Activated CD8-positive, alpha-beta T cell treated with anti-CD3 and anti-CD28 coated beads, Interleukin-2, amount 10 ng/mL, durations not matched to agents 7 days and 5 days (primary cell): ENCODE measurements around the gene COL26A1. TPM values are rescaled to one million over a fixed set of nuclear protein-coding genes. Genes with fewer than 3 reads are reported as not detected.
A peak's percentile ranks its signal among the peaks of the same experiment; 100 is the strongest.

Source experiments
- ATAC-seq: fragments of 150-1000 bp; cut with Tn5 transposase; one replicate; pipeline ENCODE4 v1.10.0; 2021; ENCODE audit warnings: moderate library complexity
- CTCF ChIA-PET: fragments of 350-600 bp; sonication (Branson Sonifier 250); formaldehyde crosslinking; loops from one replicate; lab custom pipeline; 2021; ENCODE audit warnings: antibody characterized with exemption; lab: Charles Lee
- POLR2A ChIA-PET: fragments of 350-600 bp; sonication (Branson Sonifier 250); formaldehyde crosslinking; loops from one replicate; lab custom pipeline; 2021; ENCODE audit warnings: antibody characterized with exemption; lab: Charles Lee
- DNase-seq: peaks from one replicate; pipeline ENCODE4 v3.0.0-alpha.2; 2020
- H3K27ac Mint-ChIP-seq: one replicate; pipeline ENCODE4 v1.8.0; 2021; ENCODE audit warnings: mild to moderate bottlenecking, mixed read lengths
- H3K27me3 Mint-ChIP-seq: one replicate; pipeline ENCODE4 v1.8.0; 2021; ENCODE audit warnings: low read depth, mixed read lengths
- H3K36me3 Mint-ChIP-seq: one replicate; pipeline ENCODE4 v1.8.0; 2021; ENCODE audit warnings: low read depth, mixed read lengths
- H3K4me1 Mint-ChIP-seq: one replicate; pipeline ENCODE4 v1.8.0; 2021; ENCODE audit warnings: low read depth, mixed read lengths
- H3K4me3 Mint-ChIP-seq: one replicate; pipeline ENCODE4 v1.8.0; 2021; ENCODE audit warnings: mild to moderate bottlenecking, mixed read lengths
- H3K9me3 Mint-ChIP-seq: one replicate; pipeline ENCODE4 v1.8.0; 2022; ENCODE audit warnings: mixed read lengths; ENCODE audit not compliant: insufficient read depth
- total RNA-seq, 2 experiments: library from RNA; stranded (reverse); gene quantifications; one replicate each; pipeline ENCODE4 v1.2.3, GENCODE V29; 2021

Gene COL26A1
- total RNA-seq, 2 experiments from 2014 or later: not detected

DNA sequence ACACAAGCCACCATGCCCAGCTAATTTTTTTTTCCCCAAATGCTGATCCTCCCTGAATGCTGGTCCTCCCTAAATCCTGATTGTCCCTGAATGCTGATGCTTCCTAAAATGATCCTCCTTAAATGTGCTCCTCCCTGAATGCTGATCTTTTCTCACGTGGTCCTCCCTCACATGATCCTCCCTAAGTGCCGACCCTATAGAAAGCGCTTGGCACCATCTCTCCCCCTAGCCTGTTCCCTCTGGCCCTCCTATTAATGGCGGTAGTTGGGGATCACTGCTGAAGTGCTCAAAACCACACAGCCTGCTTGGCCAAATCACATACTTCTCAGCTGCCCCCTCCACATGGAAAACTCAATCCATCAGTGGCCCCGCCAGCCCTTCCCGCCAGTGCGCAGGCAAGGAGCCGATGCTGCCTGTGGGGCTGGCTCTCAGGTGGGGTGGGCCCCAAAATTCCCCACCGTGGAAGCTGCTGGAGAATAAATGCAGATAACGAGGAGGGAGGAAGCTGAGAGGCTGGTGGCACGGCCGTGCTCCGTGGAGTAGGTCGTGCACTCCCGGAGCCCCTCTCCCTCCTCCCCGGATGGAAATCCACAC lies 42.9 kb downstream of the COL26A1 start:
- POLR2A ChIA-PET: interaction anchor here (0.6 kb wide), 1 partner anchor 111 kb away, joined by 3 read pairs; no protein-coding TSS in a partner anchor
- DNase-seq: no peak
- no peaks in the 10 kb centered on the region for H3K4me1 Mint-ChIP-seq
- H3K36me3 Mint-ChIP-seq: peaks cover 2% of the 10 kb centered on the region
- no peak overlapping the region for H3K4me3 Mint-ChIP-seq
- ATAC-seq: no peak
- peaks cover 14% of the 10 kb centered on the region for H3K9me3 Mint-ChIP-seq
- CTCF ChIA-PET: no interaction called here
- H3K27ac Mint-ChIP-seq: no peak overlapping the region
- H3K27me3 Mint-ChIP-seq: peaks cover 12% of the 10 kb centered on the region

- DNase-seq (peak; percentile 50), ATAC-seq (peak; percentile 39)
- POLR2A ChIA-PET: no interaction called here
- Mint-ChIP-seq H3K27me3 (peaks cover 3% of the 10 kb centered on the region), H3K36me3 (peaks cover 2% of the 10 kb centered on the region), H3K4me3 (no peak overlapping the region), H3K4me1 (peaks cover 12% of the 10 kb centered on the region), H3K9me3 (peaks cover 14% of the 10 kb centered on the region), H3K27ac (peak overlapping the region; percentile 44)
- CTCF ChIA-PET: interaction anchor here (0.7 to 4.6 kb wide), 26 partner anchors 8 to 101 kb away, joined by 3 to 65 read pairs (median 5); partner anchors contain the start of gene COL26A1
Observed at GRCh38 chr7:101410743-101411507, 48.2 kb downstream of the COL26A1 start.

- Mint-ChIP-seq H3K27ac (peak overlapping the region; percentile 44), H3K9me3 (peaks cover 14% of the 10 kb centered on the region), H3K36me3 (peaks cover 2% of the 10 kb centered on the region), H3K4me3 (no peak overlapping the region), H3K4me1 (peaks cover 12% of the 10 kb centered on the region), H3K27me3 (peaks cover 3% of the 10 kb centered on the region)
- ATAC-seq (peak; percentile 45), DNase-seq (no peak)
- ChIA-PET CTCF (interaction anchor here (0.7 to 4.6 kb wide), 30 partner anchors 9 to 129 kb away, joined by 3 to 65 read pairs (median 4); partner anchors contain the start of gene COL26A1), POLR2A (interaction anchor here (0.8 kb wide), 1 partner anchor 61 kb away, joined by 3 read pairs; no protein-coding TSS in a partner anchor)
Observed at GRCh38 chr7:101411508-101411874, 48.8 kb downstream of the COL26A1 start.

- DNase-seq: no peak
- no peak overlapping the region for H3K27ac Mint-ChIP-seq
- ATAC-seq: no peak
- H3K27me3 Mint-ChIP-seq: peaks cover 5% of the 10 kb centered on the region
- H3K36me3 Mint-ChIP-seq: peaks cover 2% of the 10 kb centered on the region
- H3K9me3 Mint-ChIP-seq: peaks cover 14% of the 10 kb centered on the region
- no peak overlapping the region for H3K4me3 Mint-ChIP-seq
- ChIA-PET POLR2A (no interaction called here), CTCF (interaction anchor here (1.1 to 4.6 kb wide), 2 partner anchors 17 to 50 kb away, joined by 3 to 65 read pairs; partner anchors contain the start of gene COL26A1)
- H3K4me1 Mint-ChIP-seq: peaks cover 12% of the 10 kb centered on the region
Observed at GRCh38 chr7:101412976-101413375, 50.3 kb downstream of the COL26A1 start.

DNA sequence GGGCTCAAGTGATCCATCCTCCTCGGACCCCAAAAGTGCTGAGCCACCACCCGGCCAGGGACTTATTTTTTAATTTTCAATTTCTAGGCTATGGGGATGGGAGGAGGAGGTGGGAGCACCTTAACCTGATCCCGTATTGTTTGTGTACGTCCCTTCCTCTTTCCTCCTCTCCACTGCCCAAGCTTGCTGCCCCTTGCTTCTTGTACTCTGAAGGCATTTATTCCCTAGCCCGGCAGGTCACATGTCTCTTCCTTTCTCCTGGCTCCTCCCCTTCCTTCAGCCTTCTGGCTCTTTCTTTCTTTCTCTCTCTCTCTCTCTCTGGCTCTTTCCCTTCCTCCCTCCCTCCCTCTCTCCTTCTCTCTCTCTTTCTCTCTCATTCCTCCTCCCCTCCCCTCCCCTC lies 56.0 kb downstream of the COL26A1 start:
- H3K4me1 Mint-ChIP-seq: peaks cover 2% of the 10 kb centered on the region
- H3K27me3 Mint-ChIP-seq: peaks cover 10% of the 10 kb centered on the region
- H3K4me3 Mint-ChIP-seq: no peak overlapping the region
- no peaks in the 10 kb centered on the region for H3K36me3 Mint-ChIP-seq
- CTCF ChIA-PET: no interaction called here
- no peaks in the 10 kb centered on the region for H3K9me3 Mint-ChIP-seq
- POLR2A ChIA-PET: no interaction called here
- no peak for DNase-seq
- H3K27ac Mint-ChIP-seq: no peak overlapping the region
- ATAC-seq: no peak

DNA sequence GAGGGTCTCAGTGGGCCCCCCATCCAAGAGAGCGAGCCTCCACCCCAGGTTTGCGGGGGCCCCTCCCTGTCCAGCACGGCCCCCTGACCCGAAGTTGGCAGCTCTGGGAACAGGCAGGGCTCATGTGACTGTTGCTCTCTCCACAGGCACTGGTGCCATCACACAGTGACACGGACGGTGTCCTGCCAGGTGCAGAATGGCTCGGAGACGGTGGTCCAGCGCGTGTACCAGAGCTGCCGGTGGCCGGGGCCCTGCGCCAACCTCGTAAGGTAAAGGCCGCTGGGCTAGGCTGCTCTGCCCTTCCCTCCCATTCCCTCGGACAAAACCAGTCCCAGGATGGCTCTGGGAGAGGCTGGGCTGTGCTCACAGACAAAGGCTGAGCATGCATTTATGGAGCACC lies 57.2 kb downstream of the COL26A1 start:
- POLR2A ChIA-PET: no interaction called here
- CTCF ChIA-PET: no interaction called here
- DNase-seq (no peak), ATAC-seq (no peak)
- Mint-ChIP-seq H3K27me3 (peaks cover 10% of the 10 kb centered on the region), H3K9me3 (no peaks in the 10 kb centered on the region), H3K27ac (no peak overlapping the region), H3K4me3 (no peak overlapping the region), H3K36me3 (no peaks in the 10 kb centered on the region), H3K4me1 (peaks cover 2% of the 10 kb centered on the region)

DNA sequence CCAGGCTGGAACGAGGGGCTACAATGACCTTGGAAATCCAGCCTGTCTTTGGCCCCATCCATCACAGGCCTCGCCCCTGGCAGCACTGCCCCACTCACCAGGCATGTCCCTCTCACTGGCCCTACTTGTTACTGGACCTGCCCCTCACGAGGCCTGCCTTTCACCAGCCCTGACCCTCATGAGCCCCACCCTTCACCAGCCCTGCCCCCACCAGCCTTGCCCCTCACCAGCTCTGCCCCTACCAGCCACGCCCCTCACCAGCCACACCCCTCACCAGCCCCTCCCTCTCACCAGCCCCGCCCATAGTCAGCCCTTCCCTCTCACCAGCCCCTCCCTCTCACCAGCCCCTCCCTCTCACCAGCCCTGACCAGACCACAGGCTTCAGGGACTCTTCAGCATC lies 57.8 kb downstream of the COL26A1 start:
- ChIA-PET CTCF (no interaction called here), POLR2A (no interaction called here)
- ATAC-seq: no peak
- Mint-ChIP-seq H3K9me3 (no peaks in the 10 kb centered on the region), H3K27ac (no peak overlapping the region), H3K27me3 (peaks cover 9% of the 10 kb centered on the region), H3K36me3 (no peaks in the 10 kb centered on the region), H3K4me1 (peaks cover 2% of the 10 kb centered on the region), H3K4me3 (no peak overlapping the region)
- DNase-seq: no peak

- Mint-ChIP-seq H3K27me3 (peaks cover 7% of the 10 kb centered on the region), H3K36me3 (no peaks in the 10 kb centered on the region), H3K4me1 (peaks cover 2% of the 10 kb centered on the region), H3K9me3 (no peaks in the 10 kb centered on the region), H3K4me3 (no peak overlapping the region), H3K27ac (no peak overlapping the region)
- DNase-seq (no peak), ATAC-seq (no peak)
- POLR2A ChIA-PET: no interaction called here
- CTCF ChIA-PET: interaction anchor here (2.1 kb wide), 1 partner anchor 12 kb away, joined by 9 read pairs; no protein-coding TSS in a partner anchor
Observed at GRCh38 chr7:101422356-101423195, 59.9 kb downstream of the COL26A1 start.

GRCh38 chr7:101426303-101427011 lies 63.8 kb downstream of the COL26A1 start:
- ATAC-seq: no peak
- H3K4me3 Mint-ChIP-seq: no peak overlapping the region
- no peaks in the 10 kb centered on the region for H3K9me3 Mint-ChIP-seq
- DNase-seq: no peak
- CTCF ChIA-PET: interaction anchor here (0.9 kb wide), 1 partner anchor 15 kb away, joined by 3 read pairs; no protein-coding TSS in a partner anchor
- no peaks in the 10 kb centered on the region for H3K36me3 Mint-ChIP-seq
- H3K4me1 Mint-ChIP-seq: peaks cover 10% of the 10 kb centered on the region
- H3K27ac Mint-ChIP-seq: no peak overlapping the region
- H3K27me3 Mint-ChIP-seq: peaks cover 14% of the 10 kb centered on the region
- POLR2A ChIA-PET: interaction anchor here (0.6 kb wide), 1 partner anchor 54 kb away, joined by 3 read pairs; no protein-coding TSS in a partner anchor

- Mint-ChIP-seq H3K36me3 (no peaks in the 10 kb centered on the region), H3K27ac (no peak overlapping the region), H3K4me1 (peaks cover 10% of the 10 kb centered on the region), H3K4me3 (no peak overlapping the region), H3K27me3 (peaks cover 18% of the 10 kb centered on the region), H3K9me3 (no peaks in the 10 kb centered on the region)
- POLR2A ChIA-PET: interaction anchor here (0.7 kb wide), 1 partner anchor 617 kb away, joined by 3 read pairs; no protein-coding TSS in a partner anchor
- no peak for DNase-seq
- CTCF ChIA-PET: no interaction called here
- ATAC-seq: no peak
Observed at GRCh38 chr7:101428093-101428866, 65.6 kb downstream of the COL26A1 start.
